ENCODE results near the gene ZNF524.

The ZNF524 gene

DNA sequence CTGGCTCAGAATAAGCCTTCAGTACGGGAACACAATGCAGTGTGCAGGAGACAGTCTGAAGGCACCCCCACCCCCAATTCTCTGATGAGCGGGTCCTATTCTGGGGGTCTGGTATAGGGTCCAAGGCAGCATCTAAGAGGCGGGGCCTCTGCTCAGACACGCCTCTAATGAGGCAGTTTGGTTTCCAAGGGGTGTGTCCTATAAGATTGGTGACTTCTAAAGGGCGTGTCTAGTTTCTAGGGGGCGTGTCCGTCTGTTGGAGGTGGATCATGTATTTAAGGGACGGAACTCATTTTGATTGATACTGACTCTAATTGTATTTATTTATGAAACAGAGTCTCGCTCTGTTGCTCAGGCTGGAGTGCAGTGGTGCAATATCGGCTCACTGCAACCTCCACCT is 9.5 kb upstream of the ZNF524 start:
- no peak overlapping the region for H3K4me3 ChIP-seq (ENCODE audit: low read depth, low read length)
- TF ChIP-seq, protein P1, sequence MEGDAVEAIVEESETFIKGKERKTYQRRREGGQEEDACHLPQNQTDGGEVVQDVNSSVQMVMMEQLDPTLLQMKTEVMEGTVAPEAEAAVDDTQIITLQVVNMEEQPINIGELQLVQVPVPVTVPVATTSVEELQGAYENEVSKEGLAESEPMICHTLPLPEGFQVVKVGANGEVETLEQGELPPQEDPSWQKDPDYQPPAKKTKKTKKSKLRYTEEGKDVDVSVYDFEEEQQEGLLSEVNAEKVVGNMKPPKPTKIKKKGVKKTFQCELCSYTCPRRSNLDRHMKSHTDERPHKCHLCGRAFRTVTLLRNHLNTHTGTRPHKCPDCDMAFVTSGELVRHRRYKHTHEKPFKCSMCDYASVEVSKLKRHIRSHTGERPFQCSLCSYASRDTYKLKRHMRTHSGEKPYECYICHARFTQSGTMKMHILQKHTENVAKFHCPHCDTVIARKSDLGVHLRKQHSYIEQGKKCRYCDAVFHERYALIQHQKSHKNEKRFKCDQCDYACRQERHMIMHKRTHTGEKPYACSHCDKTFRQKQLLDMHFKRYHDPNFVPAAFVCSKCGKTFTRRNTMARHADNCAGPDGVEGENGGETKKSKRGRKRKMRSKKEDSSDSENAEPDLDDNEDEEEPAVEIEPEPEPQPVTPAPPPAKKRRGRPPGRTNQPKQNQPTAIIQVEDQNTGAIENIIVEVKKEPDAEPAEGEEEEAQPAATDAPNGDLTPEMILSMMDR (IDR thresholded peaks at IDR 0.05; ENCODE audit: insufficient read depth, low read depth, low read length, missing control alignments), result no peak
- DNase-seq (ENCODE audit: low read depth), result no peak

DNA sequence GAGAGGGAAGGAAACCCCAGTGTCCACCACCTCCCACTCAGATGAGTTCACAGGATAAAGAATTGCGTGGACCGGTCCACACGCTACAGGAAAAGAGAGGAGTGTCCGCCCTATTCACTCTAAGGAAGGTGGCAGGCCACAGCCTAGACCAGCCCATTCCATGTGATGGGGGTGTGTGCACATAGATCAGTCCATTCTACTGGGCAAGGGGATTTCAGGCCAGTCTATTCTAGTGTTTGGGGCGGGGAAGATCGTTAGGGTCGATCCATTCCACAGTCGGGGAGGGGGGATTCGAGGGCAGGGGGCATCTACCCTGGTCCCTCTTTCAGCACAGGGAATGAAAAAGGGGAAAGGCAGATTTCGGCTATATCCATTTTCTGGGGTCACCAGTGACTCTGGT is 8.5 kb upstream of the ZNF524 start:
- no peak for DNase-seq (ENCODE audit: low read depth)
- H3K4me3 ChIP-seq (ENCODE audit: low read depth, low read length), result no peak overlapping the region
- TF ChIP-seq, protein P1 (IDR thresholded peaks at IDR 0.05; ENCODE audit: insufficient read depth, low read depth, low read length, missing control alignments), result no peak

DNA sequence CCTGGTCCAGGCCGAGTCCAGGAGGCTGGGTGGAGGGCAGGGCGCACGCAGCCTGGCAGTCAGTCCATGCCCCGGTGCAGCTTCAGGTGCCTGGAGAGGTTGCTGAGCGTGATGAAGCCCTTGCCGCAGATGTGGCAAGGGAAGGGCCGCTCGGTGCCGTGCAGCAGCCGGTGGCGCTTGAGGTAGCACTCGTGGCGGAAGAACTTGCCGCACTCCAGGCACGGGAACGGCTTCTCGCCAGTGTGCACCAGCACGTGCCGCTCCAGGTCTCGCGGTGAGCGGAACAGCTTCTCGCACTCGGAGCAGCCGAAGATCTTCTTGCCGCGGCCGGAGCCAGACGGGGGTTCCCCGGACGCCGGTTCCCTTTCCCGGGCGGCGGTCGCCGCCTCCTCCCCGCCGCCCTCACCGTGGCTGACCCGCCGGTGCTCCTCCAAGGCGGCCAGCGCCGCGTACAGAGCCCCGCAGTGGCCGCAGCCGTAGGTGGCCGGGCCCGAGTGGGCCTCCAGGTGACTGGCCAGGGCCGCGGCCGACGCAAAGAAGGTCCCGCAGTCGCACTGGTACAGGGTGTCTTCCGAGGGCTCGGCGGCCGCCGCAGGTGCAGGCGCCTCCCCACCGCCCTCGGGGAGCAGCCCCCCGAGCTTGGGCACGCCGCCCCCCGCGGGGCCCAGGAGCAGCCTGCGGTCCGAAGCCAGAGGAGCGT is 7.5 kb upstream of the ZNF524 start:
- TF ChIP-seq, protein P1 (IDR thresholded peaks at IDR 0.05; ENCODE audit: insufficient read depth, low read depth, low read length, missing control alignments), result no peak
- H3K4me3 ChIP-seq (ENCODE audit: low read depth, low read length), result no peak overlapping the region
- DNase-seq (ENCODE audit: low read depth), result no peak

DNA sequence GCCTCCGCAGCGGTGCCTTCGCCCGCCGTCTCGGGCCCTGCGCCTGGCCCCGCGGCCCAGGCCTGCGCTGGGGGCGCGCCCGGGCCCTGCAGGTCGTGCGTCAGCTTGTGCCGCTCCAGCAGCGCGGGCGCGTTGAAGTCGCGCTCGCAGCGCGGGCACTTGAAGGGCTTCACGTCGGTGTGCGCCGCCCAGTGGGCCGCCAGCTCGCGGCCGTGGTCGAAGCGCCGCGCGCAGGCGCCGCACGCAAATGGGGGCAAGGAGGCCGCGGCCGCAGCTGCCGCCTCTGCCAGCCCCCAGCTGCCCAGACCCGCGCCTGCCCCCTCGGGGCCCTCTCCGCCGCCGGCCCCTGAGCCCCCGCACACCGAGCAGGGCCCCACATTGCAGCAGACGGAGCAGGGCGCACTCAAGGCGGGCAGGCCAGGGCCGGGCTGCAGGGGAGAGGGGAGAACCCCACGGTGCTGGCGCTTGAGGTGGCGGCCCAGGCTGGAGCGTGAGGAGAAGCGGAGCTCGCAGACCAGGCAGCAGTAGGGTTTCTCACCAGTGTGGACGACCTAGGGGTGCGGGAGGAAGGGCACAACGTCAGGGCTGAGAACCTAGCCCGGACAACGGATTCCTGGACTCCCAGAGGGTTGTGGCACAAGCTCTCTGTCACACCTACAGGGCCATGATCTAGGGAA is 6.9 kb upstream of the ZNF524 start:
- TF ChIP-seq, protein P1 (IDR thresholded peaks at IDR 0.05; ENCODE audit: insufficient read depth, low read depth, low read length, missing control alignments), result no peak
- no peak for DNase-seq (ENCODE audit: low read depth)
- no peak overlapping the region for H3K4me3 ChIP-seq (ENCODE audit: low read depth, low read length)

DNA sequence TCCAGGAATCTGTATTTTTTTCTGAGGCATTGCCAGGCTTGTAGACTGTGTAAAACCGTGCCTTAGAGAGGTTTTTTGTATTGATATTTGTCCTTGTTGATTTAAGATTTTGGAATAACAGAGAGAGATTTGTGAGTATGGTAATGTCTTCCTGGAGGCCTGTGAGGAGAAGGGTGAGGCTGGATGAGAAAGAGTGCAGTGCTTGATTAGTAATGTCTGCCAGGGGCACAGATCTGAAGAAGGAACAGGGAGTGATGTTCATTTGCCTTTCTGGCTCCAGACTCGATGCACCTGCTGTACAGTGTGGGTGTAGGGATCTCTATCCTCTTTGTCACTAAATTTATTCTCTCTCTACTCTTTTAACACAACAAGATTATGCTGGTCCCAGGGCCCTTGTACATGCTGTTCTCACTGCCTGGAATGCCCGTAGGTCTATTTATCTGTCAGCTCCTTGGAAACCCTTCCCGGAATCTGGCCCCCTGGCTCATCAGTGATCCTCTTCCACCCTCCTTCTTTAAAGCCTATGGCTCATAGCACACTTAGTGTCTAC is 5.0 kb upstream of the ZNF524 start:
- DNase-seq (ENCODE audit: low read depth), result no peak
- no peak overlapping the region for H3K4me3 ChIP-seq (ENCODE audit: low read depth, low read length)
- TF ChIP-seq, protein P1 (IDR thresholded peaks at IDR 0.05; ENCODE audit: insufficient read depth, low read depth, low read length, missing control alignments), result no peak

DNA sequence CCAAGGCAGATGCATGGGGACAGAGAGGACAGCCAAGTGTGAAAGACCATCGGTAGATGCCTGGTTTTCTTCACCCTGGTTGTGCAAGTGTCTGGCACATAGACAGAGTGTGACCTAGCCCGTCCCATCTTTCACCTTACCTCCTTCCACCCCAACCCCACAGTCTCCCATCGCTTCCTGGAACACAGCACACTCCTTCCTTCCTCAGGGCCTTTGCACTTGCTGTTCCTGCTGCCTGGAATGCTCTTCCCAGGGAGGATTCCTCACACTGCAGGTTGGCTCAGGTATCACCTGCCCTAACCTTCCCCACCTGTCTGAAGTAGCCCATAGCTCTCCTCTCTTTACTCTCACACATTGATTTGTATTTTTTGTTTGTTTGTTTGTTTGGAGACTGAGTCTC is 3.8 kb upstream of the ZNF524 start:
- no peak for DNase-seq (ENCODE audit: low read depth)
- no peak overlapping the region for H3K4me3 ChIP-seq (ENCODE audit: low read depth, low read length)

More for the DNA sequence above, 3.8 kb upstream of the ZNF524 start:
- TF ChIP-seq, protein P1 (IDR thresholded peaks at IDR 0.05; ENCODE audit: insufficient read depth, low read depth, low read length, missing control alignments), result no peak

Data from GM12865 (cell line).